Suprapubic skin (tissue), 4 donors: ENCODE measurements around the gene HABP4.

Experiments used
- EP300 ChIP-seq: sonication (generic); formaldehyde crosslinking; IDR thresholded peaks from one replicate; pipeline ENCODE4 v1.6.1; 2017; ENCODE audit warnings: antibody characterized with exemption
- POLR2A ChIP-seq, 2 donors: fragments of 450-650 bp; IDR thresholded peaks; one replicate each; pipeline ENCODE4 v1.6.1; 2017; ENCODE audit warnings: antibody characterized with exemption in 2 of 2, mild to moderate bottlenecking in 2 of 2, moderate library complexity in 2 of 2
- POLR2AphosphoS5 ChIP-seq, 3 donors: sonication (generic); formaldehyde crosslinking; IDR thresholded peaks; one replicate each; pipeline ENCODE4 v1.6.1; 2017; ENCODE audit warnings: antibody characterized with exemption in 3 of 3
- TF ChIP-seq, protein P1 (sequence below), 2 donors: fragments of 200-600 bp in 1 of 2; fragments of 450-650 bp in 1 of 2; sonication (generic) in 1 of 2; IDR thresholded peaks; one replicate each; pipeline ENCODE4 v1.5.1; 2016 to 2019; ENCODE audit warnings: antibody characterized with exemption in 2 of 2, mild to moderate bottlenecking in 1 of 2, moderate library complexity in 1 of 2

DNA sequence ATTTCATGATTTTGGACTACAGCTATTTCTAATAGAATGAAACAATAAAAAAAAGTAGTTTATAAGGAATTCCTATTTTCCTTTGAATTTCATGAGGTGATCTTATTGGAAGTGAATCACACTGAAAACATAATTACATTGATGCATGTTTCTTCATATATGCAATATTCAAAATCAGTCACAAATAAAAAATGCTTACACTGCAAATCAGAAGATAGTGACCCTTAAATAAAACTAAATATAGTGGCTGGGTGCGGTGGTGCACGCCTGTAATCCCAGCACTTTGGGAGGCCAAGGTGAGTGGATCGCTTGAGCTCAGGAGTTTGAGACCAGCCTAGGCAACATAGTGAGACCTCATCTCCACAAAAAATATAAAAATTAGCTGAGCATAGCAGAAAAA lies 90.1 kb downstream of the HABP4 start:
- TF ChIP-seq, protein P1, sequence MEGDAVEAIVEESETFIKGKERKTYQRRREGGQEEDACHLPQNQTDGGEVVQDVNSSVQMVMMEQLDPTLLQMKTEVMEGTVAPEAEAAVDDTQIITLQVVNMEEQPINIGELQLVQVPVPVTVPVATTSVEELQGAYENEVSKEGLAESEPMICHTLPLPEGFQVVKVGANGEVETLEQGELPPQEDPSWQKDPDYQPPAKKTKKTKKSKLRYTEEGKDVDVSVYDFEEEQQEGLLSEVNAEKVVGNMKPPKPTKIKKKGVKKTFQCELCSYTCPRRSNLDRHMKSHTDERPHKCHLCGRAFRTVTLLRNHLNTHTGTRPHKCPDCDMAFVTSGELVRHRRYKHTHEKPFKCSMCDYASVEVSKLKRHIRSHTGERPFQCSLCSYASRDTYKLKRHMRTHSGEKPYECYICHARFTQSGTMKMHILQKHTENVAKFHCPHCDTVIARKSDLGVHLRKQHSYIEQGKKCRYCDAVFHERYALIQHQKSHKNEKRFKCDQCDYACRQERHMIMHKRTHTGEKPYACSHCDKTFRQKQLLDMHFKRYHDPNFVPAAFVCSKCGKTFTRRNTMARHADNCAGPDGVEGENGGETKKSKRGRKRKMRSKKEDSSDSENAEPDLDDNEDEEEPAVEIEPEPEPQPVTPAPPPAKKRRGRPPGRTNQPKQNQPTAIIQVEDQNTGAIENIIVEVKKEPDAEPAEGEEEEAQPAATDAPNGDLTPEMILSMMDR (IDR thresholded peaks at IDR 0.05), result no peak
- TF ChIP-seq POLR2A (IDR thresholded peaks at IDR 0.05) (no peak), POLR2AphosphoS5 (IDR thresholded peaks at IDR 0.05) (no peak), EP300 (no peak)
